IMR-90 (cell line): Measurements from ENCODE around the gene TBRG4. TPM values are rescaled to one million over a fixed set of nuclear protein-coding genes. Genes with fewer than 3 reads are reported as not detected.

Experiments used
- ATAC-seq: fragments of 200-7000 bp; cut with Tn5 transposase; 2 replicates; pipeline ENCODE4 v1.9.1; 2020; ENCODE audit warnings: low read depth, mild to moderate bottlenecking, moderate library complexity
- BruUV-seq: library from RNA; stranded (reverse); fragments of 400-500 nt; replicated peaks from 2 replicates; lab custom pipeline; 2021; lab: Mats Ljungman, UMichigan
- CTCF ChIA-PET: fragments of 300-600 bp; formaldehyde crosslinking; extraction: SDS; loops from one replicate; lab custom pipeline; 2021; ENCODE audit warnings: antibody characterized with exemption; lab: Yijun Ruan, JAX
- POLR2A ChIA-PET: fragments of 300-600 bp; sonication (Branson Sonifier 250); formaldehyde crosslinking; loops from one replicate; lab custom pipeline; 2022; ENCODE audit warnings: antibody characterized with exemption; ENCODE audit not compliant: unreplicated experiment; lab: Charles Lee
- DNase-seq: peaks from one replicate; pipeline ENCODE4 v3.0.0; 2013
- H2AFZ ChIP-seq: replicated peaks from 2 replicates; pipeline ENCODE3; 2013; ENCODE audit warnings: low read length, mild to moderate bottlenecking; ENCODE audit not compliant: poor library complexity
- H2AK5ac ChIP-seq: 2 replicates; pipeline ENCODE4 v1.6.1; 2013; ENCODE audit warnings: low read depth, low read length, inconsistent platforms
- H2AK9ac ChIP-seq: replicated peaks from 2 replicates; pipeline ENCODE3; 2013; ENCODE audit warnings: mild to moderate bottlenecking, low read depth, low read length, moderate library complexity; ENCODE audit not compliant: poor library complexity
- H2BK120ac ChIP-seq: 2 replicates; pipeline ENCODE4 v1.6.1; 2013; ENCODE audit warnings: low read depth, low read length, inconsistent platforms
- H2BK15ac ChIP-seq: 3 replicates; pipeline ENCODE4 v1.6.1; 2013; ENCODE audit warnings: low read depth, low read length, inconsistent platforms
- H2BK20ac ChIP-seq: 2 replicates; pipeline ENCODE4 v1.6.1; 2013; ENCODE audit warnings: low read depth, mild to moderate bottlenecking, inconsistent platforms, low read length, moderate library complexity
- H2BK5ac ChIP-seq: 2 replicates; pipeline ENCODE4 v1.6.1; 2013; ENCODE audit warnings: mild to moderate bottlenecking, low read depth, low read length, inconsistent platforms; ENCODE audit not compliant: poor library complexity, severe bottlenecking
- H3K14ac ChIP-seq: replicated peaks from 2 replicates; pipeline ENCODE4 v1.6.1; 2013; ENCODE audit warnings: low read depth, low read length, inconsistent platforms
- H3K18ac ChIP-seq: 2 replicates; pipeline ENCODE4 v1.6.1; 2013; ENCODE audit warnings: low read depth, low read length, control low read depth
- H3K23ac ChIP-seq: 2 replicates; pipeline ENCODE4 v1.6.1; 2013; ENCODE audit warnings: low read depth, low read length, inconsistent platforms
- H3K27ac ChIP-seq: 2 replicates; pipeline ENCODE4 v1.5.1; 2013; ENCODE audit warnings: mild to moderate bottlenecking, control low read depth, low read length; ENCODE audit not compliant: insufficient read depth
- H3K27me3 ChIP-seq: 2 replicates; pipeline ENCODE4 v1.6.1; 2013; ENCODE audit warnings: low read length; ENCODE audit not compliant: control insufficient read depth, insufficient read depth
- H3K36me3 ChIP-seq: 2 replicates; pipeline ENCODE4 v1.6.1; 2013; ENCODE audit warnings: low read length, mixed read lengths; ENCODE audit not compliant: control insufficient read depth, insufficient read depth
- H3K4ac ChIP-seq: 2 replicates; pipeline ENCODE4 v1.6.1; 2013; ENCODE audit warnings: low read depth, low read length, inconsistent platforms
- H3K4me1 ChIP-seq: 2 replicates; pipeline ENCODE4 v1.6.1; 2013; ENCODE audit warnings: low read length, mixed read lengths; ENCODE audit not compliant: control insufficient read depth, insufficient read depth
- H3K4me2 ChIP-seq: 2 replicates; pipeline ENCODE4 v1.6.1; 2013; ENCODE audit warnings: low read depth, mild to moderate bottlenecking, control low read depth, low read length, moderate library complexity
- H3K4me3 ChIP-seq: 2 replicates; pipeline ENCODE4 v1.5.1; 2013; ENCODE audit warnings: low read depth, mild to moderate bottlenecking, control low read depth, low read length, moderate library complexity; ENCODE audit not compliant: insufficient read depth
- H3K56ac ChIP-seq: 2 replicates; pipeline ENCODE4 v1.6.1; 2013; ENCODE audit warnings: low read length, inconsistent platforms; ENCODE audit not compliant: insufficient read depth; ENCODE audit errors: extremely low read depth
- H3K79me1 ChIP-seq, 2 experiments: 2 replicates each; pipeline ENCODE4 v1.6.1; 2013; ENCODE audit warnings: low read length in 2 of 2, inconsistent platforms in 1 of 2, low read depth in 1 of 2
- H3K9ac ChIP-seq: 2 replicates; pipeline ENCODE4 v1.6.1; 2013; ENCODE audit warnings: low read depth, low read length, control low read depth
- H3K9me1 ChIP-seq: 2 replicates; pipeline ENCODE4 v1.6.1; 2013; ENCODE audit warnings: low read length, inconsistent platforms; ENCODE audit not compliant: insufficient read depth
- H3K9me3 ChIP-seq: 2 replicates; pipeline ENCODE4 v1.6.1; 2013; ENCODE audit warnings: low read length; ENCODE audit not compliant: control insufficient read depth, insufficient read depth
- H4K20me1 ChIP-seq: 2 replicates; pipeline ENCODE4 v1.6.1; 2013; ENCODE audit warnings: low read length, inconsistent platforms; ENCODE audit not compliant: insufficient read depth
- H4K5ac ChIP-seq: 2 replicates; pipeline ENCODE4 v1.6.1; 2013; ENCODE audit warnings: mild to moderate bottlenecking, low read depth, low read length, control low read depth
- H4K8ac ChIP-seq, 2 experiments: 2 replicates each; pipeline ENCODE4 v1.6.1; 2013; ENCODE audit warnings: low read depth in 2 of 2, low read length in 2 of 2, control low read depth in 1 of 2, inconsistent platforms in 1 of 2
- H4K91ac ChIP-seq: 2 replicates; pipeline ENCODE4 v1.6.1; 2013; ENCODE audit warnings: low read depth, low read length, inconsistent platforms; ENCODE audit not compliant: insufficient read depth
- CTCF ChIP-seq: conservative IDR thresholded peaks from 2 replicates; pipeline ENCODE4 v1.5.1; 2012; ENCODE audit warnings: mild to moderate bottlenecking, low read depth, low read length, improper control_type of control experiment
- RAD21 ChIP-seq: IDR thresholded peaks from 2 replicates; pipeline ENCODE4 v1.6.1; 2012; ENCODE audit warnings: low read length, improper control_type of control experiment
- SMC3 ChIP-seq: fragments of 150-350 bp; IDR thresholded peaks from 2 replicates; pipeline ENCODE4 v1.6.1; 2016; ENCODE audit warnings: low read depth, mild to moderate bottlenecking, antibody characterized with exemption, low read length, moderate library complexity
- WGBS, 2 experiments: methylation state at CpG; one replicate each; pipeline versions ENCODE4 v1.1.5 to v1.1.7; 2013; ENCODE audit warnings: missing lambda C conversion rate in 2 of 2; ENCODE audit not compliant: insufficient read length in 1 of 2; ENCODE audit errors: extremely low coverage in 2 of 2; 5-methylcytosine and 5-hydroxymethylcytosine counted together
- dilution Hi-C: fragments of 300-500 bp; cut with HindIII; formaldehyde crosslinking; loops from one replicate; pipeline ENCODE4 v1.14.3; 2018; ENCODE audit warnings: low sequenced_read_pairs; ENCODE audit not compliant: unreplicated experiment
- in situ Hi-C: fragments of 300-500 bp; cut with MboI; formaldehyde crosslinking; loops from 3 replicates; pipeline ENCODE4 v1.14.3; 2019; ENCODE audit warnings: low sequenced_read_pairs, inconsistent platforms, mixed read lengths
- intact Hi-C: fragments of 100-400 bp; cut with micrococcal nuclease; formaldehyde crosslinking; loops from 2 replicates; pipeline ENCODE4 v1.10.0; 2022
- polyA plus RNA-seq, 3 experiments: library from polyadenylated mRNA; depleted of rRNA; stranded (reverse); fragments of >200 nt; gene quantifications; 2 replicates each; pipeline ENCODE4 v1.2.3, GENCODE V29; 2012; ENCODE audit warnings: low replicate concordance in 1 of 3
- total RNA-seq: library from RNA; depleted of rRNA; stranded (reverse); fragments of >200 nt; gene quantifications from 2 replicates; pipeline ENCODE4 v1.2.3, GENCODE V29; 2012

TBRG4 gene
- total and polyA plus RNA-seq, 2 of the 4 experiments (the other 2 are of a cell fraction), result 71.6 to 77.6 TPM

- H2AK9ac ChIP-seq, result no peak overlapping the region
- no TSS peak for BruUV-seq
- H2BK20ac ChIP-seq, result no peak overlapping the region
- POLR2A ChIA-PET, result interaction anchor here (0.6 kb wide), 1 partner anchor 109 kb away, joined by 7 read pairs; no protein-coding TSS in a partner anchor
- no peak overlapping the region for H4K5ac ChIP-seq
- no peak overlapping the region for H2AK5ac ChIP-seq
- no peak overlapping the region for H3K18ac ChIP-seq
- H3K4me1 ChIP-seq, result peaks cover 3% of the 10 kb centered on the region; the same call in 1 of the 2 replicates
- no peak overlapping the region for H3K4me3 ChIP-seq
- no peak overlapping the region for H4K8ac ChIP-seq
- H3K9ac ChIP-seq, result no peak overlapping the region
- TF ChIP-seq SMC3, result no peak
- TF ChIP-seq RAD21, result no peak
- TF ChIP-seq CTCF, result no peak
- in situ Hi-C loops, result no loop called here
- peaks cover 44 to 53% of the 10 kb centered on the region in 2 experiments for H3K79me1 ChIP-seq
- no peaks in the 10 kb centered on the region for H3K9me3 ChIP-seq
- dilution Hi-C loops, result no loop called here
- no peak overlapping the region for H3K27ac ChIP-seq
- 93% methylated on average over 2 of the region's 8 CpGs; no CpG with 5 or more reads in 1 of the 2 experiments for WGBS, 2 experiments
- H4K91ac ChIP-seq, result no peak overlapping the region
- no peak overlapping the region for H2BK5ac ChIP-seq
- H3K14ac ChIP-seq, result no peak overlapping the region
- H2BK15ac ChIP-seq, result no peak overlapping the region
- no peaks in the 10 kb centered on the region for H3K9me1 ChIP-seq
- H3K23ac ChIP-seq, result no peak overlapping the region
- no peak overlapping the region for H2AFZ ChIP-seq
- no peaks in the 10 kb centered on the region for H3K27me3 ChIP-seq
- CTCF ChIA-PET, result no interaction called here
- no peak overlapping the region for H3K56ac ChIP-seq
- H2BK120ac ChIP-seq, result no peak overlapping the region
- peaks cover 28% of the 10 kb centered on the region for H4K20me1 ChIP-seq
- intact Hi-C loops, result no loop called here
- H3K4ac ChIP-seq, result no peak overlapping the region
- ATAC-seq (no peak), DNase-seq (no peak)
- H3K36me3 ChIP-seq, result peaks cover 46% of the 10 kb centered on the region
- H3K4me2 ChIP-seq, result no peak overlapping the region
These were observed 2.6 kb downstream of the TBRG4 start for GRCh38 chr7:45108863-45109262.
